Gastroesophageal sphincter (tissue), 3 donors: ENCODE measurements around the gene CATSPER4.

Experiments used
- CTCF ChIP-seq, 4 experiments: fragments of 200-600 bp in 2 of 4; fragments of 450-650 bp in 2 of 4; sonication (generic) in 1 of 4; IDR thresholded peaks; one replicate each; pipeline ENCODE4 v1.5.1; 2017 to 2019; ENCODE audit warnings: antibody characterized with exemption in 4 of 4, mild to moderate bottlenecking in 2 of 4, moderate library complexity in 2 of 4
- EP300 ChIP-seq: sonication (generic); formaldehyde crosslinking; IDR thresholded peaks from one replicate; pipeline ENCODE4 v1.6.1; 2017; ENCODE audit warnings: antibody characterized with exemption, mild to moderate bottlenecking

DNA sequence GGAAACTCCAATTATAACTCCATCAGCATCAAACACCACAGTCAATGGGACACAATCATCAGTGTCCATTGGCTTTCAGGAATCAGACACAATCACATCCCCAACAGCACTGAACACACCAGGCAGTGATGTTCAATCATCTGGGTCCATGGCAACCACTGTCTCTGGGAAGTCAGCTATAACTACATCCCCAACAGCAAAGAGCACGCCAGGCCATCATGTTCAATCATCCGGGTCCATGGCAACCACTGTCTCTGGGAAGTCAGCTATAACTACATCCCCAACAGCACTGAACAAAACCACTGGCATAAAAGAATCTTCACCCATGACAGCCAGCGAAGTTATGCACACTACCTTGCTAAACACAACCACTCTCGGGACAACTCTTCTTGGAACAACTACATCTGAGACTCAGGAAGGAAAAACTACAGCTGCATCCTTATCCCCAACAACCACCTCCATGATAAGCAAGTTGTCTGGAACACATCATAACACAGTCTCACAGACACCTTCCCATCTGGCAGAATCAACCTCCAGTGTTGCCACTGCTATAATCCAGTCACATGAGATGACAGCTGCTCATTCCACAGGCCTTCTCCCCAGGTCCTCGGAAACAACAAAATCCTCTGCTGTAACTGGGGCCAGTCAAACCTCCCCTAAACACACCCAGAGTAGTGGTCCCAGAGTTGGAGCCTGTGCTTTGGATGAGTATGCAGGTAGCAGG lies 19.9 kb downstream of the CATSPER4 start:
- TF ChIP-seq CTCF (IDR thresholded peaks at IDR 0.05) (no peak), EP300 (no peak)
